HG02981 (cell line): ENCODE measurements around the gene NCAM1.
"Not testable (repeated sequence)": the region's sequence is repeated elsewhere in the genome, so short reads cannot be mapped to it uniquely, and the experiment has no call there.

Source experiments
- ATAC-seq: cut with Tn5 transposase; IDR thresholded peaks from one replicate; pipeline ENCODE4 v1.9.1; 2021; ENCODE audit warnings: mild to moderate bottlenecking, moderate library complexity; ENCODE audit not compliant: unreplicated experiment

NCAM1 gene

GRCh38 chr11:113018913-113019312, 57.7 kb downstream of the NCAM1 start:
- ATAC-seq, result no peak

GRCh38 chr11:113019711-113020110, 58.5 kb downstream of the NCAM1 start:
- ATAC-seq, result no peak

DNA sequence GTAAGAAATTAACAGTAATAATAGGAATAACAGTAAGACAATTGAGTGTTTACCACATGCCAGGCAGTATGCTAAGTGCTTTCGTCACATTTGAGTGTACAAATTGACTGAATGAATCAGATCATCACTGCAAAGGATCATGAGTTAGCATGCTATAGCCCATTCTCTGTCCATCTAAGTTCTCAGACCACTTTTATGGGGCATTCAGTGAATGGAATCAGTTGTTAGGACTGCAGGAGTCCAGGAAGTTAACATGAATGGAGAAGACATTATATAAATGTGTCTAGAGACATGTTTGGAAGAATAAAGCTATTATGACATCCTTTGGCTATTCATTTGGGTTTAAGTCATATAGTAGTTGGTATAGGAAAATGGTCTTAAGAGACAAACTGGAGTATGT, 59.9 kb downstream of the NCAM1 start:
- no peak for ATAC-seq

DNA sequence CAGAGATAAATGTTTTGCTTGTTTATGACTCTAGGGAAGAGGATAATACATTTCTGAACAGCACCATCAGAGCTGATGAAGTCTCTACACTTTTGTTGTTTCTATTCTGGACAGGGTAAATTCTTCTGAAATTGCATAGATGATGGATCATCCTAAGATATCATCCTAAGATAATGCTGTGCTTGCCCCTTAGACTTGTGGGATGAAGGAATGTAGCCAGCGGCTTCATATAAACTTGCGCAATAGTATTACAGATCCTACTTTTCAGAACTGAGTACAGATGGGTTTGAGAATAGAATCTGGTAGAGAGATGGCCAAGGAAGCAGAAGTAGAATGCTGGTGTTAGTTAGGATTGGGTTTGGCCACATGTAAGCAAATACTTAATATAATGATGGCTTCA, 61.0 kb downstream of the NCAM1 start:
- no peak for ATAC-seq

GRCh38 chr11:113023228-113023627, 62.0 kb downstream of the NCAM1 start:
- ATAC-seq, result no peak

DNA sequence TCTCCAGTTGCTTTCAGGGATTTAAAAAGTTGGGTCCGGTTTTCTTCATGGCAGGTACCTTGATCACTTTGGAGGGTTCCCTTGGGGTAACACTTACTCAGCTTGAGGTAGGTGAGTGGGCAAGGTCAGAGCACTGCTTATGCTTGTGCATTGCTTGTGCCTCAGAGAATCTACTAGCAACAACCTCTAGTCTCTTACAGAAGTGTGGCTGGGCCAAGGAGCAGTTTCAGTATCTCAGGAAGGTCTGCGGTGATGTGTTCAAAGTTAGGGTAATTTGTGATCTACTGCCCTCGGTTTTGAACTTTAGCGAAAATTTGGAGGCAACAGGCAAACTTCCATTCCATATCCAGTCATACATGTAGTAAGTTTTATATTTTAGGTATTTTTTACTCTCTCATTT, 62.8 kb downstream of the NCAM1 start:
- no peak for ATAC-seq

- no peak for ATAC-seq
Observed at GRCh38 chr11:113026778-113027177, 65.6 kb downstream of the NCAM1 start.

- no peak for ATAC-seq
Observed at GRCh38 chr11:113034576-113034975, 73.4 kb downstream of the NCAM1 start.

DNA sequence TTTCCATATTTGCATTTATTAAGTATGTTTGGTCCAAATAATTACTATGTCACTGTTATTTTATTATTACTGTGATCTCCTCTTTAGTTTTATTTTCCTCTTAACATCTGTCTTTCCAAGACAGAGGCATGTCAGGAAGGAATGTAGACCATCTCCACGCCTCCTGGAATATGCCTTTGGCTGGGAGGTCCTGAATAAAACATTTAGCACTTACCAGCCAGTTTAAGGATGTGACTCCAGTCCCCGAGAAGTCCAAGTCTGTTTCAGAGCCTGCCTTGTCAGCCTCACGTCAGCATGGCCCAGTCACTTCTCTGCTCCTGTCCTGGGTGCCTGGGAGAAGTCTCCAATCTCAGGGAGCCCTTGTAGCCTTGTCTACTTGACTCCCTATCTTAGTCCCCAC, 74.5 kb downstream of the NCAM1 start:
- no peak for ATAC-seq

- ATAC-seq, result no peak
Observed at GRCh38 chr11:113043698-113044097, 82.5 kb downstream of the NCAM1 start.

DNA sequence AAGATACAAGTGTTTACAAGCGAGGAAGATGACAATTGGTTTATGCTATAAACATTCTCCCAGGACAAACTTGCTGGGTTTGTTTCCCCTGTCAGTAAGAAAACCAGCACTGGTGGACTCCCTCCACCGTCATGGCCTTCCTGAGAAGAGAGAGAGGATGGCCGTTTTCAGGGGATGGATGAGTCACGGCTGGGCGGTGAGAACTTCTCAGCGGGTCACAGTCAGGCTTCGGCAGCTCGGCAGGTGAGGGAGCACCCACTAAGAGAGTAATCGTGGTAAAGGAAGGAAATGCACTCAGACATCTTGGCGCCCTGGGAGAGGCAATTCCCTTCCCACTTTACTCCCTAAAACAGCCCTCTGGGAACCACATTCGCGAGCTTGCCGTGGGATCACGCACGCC, 83.9 kb downstream of the NCAM1 start:
- no peak for ATAC-seq

DNA sequence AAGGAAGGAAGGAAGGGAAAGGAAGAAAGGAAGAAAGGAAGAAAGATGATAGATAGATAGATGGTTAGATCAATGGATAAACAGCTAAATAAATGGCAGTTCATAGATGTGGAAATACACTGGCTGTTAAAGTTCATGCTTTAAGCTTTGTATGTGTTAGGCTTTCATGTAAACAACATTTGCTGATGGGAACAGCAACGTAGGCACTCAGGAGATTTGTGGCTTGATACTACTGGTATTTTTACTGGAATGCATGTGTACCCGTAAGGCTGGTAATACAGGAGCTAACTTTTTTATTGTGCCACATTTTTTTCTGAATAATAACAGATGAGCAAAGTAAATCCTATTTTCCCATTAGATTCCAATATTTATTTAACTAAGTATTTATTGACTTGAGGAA, 85.6 kb downstream of the NCAM1 start:
- ATAC-seq, result no peak

DNA sequence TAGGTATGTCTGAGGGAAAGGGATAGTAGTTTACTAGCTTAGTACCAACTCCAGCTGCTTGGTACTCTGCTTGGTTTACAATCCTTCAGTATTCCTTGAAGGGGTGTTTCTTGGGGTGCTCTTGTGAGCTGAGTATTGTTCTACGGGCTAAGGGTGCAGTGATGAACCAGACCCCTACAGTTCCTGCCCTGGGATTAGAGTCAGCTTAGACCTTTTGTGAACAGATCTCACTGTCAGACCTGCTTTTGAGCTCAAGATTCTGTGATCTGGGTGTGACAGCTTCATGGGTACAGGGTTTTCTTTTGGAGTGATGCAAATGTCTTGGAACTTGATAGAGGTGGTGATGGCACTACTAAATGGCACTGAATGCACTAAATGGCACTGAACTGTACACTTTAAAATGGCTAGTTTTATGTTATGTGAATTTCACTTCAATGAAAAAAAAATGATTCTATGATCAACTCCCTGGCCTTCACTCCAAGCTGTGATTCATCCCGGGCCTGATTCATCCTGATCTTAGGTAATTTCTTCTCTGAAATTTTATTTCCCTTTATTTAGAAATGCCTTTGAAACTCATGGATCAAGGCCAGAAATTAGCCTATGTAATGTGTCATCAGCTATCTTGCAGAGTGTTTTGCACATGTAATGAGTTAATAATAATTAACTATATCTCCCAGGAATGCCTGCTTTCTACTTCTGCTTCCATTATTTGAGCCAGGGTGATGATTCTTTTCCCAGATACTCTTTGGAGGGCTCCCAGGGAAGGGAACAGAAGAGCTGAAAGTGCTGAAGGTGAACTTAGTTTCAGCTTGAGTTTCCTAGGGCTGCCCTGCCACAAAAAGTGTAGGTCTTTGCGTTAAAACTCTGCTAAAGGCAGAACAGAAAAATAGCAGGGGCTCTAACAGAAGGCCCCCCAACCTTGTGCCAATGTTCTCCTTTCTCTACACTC, 87.9 kb downstream of the NCAM1 start:
- ATAC-seq, result no peak

GRCh38 chr11:113053042-113053441, 91.8 kb downstream of the NCAM1 start:
- not testable (repeated sequence) for ATAC-seq

- ATAC-seq, result no peak
Observed at GRCh38 chr11:113057038-113057437, 95.8 kb downstream of the NCAM1 start.

DNA sequence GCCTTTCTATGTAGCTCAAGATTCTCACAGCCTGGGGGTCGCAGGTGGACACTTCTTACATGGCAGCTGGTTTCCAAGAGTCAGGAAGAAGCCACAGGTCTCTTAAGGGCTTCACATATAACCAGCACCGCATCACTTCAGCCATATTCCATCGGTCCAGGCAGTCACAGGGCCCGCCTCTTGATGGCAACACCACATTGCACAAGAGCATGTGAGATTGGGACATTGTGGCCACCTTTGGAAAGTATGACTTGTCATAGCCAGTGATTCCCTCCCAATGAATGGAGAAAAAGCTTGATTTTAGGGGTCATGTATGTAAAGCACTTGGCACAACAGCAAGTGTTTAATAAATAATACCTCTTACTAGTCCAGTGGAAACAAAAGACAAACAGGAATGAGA, 98.3 kb downstream of the NCAM1 start:
- ATAC-seq, result no peak

GRCh38 chr11:113065330-113065729, 104.1 kb downstream of the NCAM1 start:
- ATAC-seq, result no peak

DNA sequence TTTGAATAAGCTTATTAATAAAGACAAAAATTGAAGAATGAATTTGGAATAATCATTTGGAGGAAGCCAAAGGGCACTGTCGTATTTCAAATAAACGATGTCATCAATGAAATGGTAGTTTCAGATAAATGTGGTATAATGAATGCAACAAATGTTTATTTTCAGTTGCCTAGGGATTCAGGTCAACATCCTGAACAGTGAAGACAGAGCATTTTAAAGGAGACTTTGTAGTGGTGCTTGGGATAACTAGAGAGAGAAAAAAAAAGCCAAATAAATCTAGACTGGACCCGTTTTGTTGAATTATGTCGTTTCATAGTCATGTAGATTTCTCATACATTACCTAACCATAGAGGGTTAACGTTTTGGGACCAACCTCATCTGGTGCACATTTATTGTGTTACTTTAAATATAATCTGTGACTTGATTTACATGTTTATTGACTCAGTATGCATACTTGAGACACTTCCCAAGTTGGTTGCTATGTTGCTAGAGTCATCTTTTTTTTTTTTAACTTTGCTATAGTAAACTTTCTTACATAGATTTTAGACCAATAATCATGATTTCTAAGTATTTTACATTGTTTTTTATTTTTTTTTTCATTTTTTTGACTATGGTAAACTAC, 111.1 kb downstream of the NCAM1 start:
- ATAC-seq, result no peak

DNA sequence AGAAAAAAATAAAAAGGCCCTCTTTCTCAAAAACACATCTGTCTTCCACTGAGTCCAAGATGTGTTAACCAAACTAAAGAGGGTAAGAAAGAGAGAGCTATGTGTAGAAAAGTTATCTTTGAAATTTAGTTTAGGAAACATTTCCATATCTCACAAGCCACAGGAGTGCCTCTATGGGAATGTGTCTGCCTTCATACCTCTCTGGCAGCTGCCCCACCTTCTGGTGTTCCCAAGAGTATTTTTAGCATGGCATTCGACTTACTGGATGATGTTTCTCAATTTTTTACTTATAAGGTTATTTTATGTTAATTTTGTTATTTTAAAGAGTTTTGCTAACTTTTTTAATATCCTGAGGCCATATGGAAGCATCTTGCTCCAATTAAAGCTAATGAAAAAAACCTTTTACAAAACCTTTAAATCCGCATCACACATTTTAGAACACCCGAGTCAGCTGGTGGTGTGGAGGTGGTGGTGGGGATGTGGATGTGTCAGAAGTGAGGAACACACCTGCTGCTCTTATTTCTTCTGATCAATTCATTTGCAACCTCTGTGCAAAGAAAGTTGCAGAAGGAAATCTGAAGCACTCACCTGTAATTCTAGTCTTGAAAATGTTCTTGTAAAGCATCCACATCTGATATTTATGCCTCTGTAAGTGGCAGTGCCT, 112.2 kb downstream of the NCAM1 start:
- no peak for ATAC-seq

DNA sequence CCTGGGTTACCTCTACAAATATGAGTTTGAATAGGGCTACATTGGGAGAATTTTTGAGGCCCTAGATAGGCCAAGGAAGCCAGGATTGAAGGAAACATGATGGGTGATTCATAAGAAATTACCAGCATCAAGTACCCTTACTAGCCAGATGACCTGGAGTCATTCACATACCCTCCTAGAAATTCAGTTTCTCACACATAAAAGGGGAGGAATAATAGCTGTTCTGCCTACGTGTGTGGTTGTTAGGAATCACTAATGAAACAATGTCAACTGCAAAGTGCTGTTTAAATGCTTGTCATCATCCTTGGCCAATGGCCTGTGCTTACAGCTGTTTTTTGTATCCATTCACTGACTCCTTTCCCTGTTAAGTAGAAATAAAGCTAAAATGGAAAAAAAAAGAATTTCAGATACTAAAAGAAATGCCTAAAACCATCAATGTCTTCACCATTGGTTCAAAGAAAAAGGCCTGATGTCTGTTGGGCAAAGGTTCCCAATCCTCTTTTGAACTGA, 114.4 kb downstream of the NCAM1 start:
- no peak for ATAC-seq

GRCh38 chr11:113077379-113077778, 116.2 kb downstream of the NCAM1 start:
- ATAC-seq, result no peak
